Subcutaneous adipose tissue (tissue), 4 donors: ENCODE data around the gene FKBP4. TPM values are rescaled to one million over a fixed set of nuclear protein-coding genes. Genes with fewer than 3 reads are reported as not detected.

Source experiments
- CTCF ChIP-seq: fragments of 450-650 bp; IDR thresholded peaks from one replicate; pipeline ENCODE4 v1.5.1; 2016; ENCODE audit warnings: low read depth, mild to moderate bottlenecking, control low read depth, antibody characterized with exemption, moderate library complexity
- total RNA-seq, 4 donors: library from RNA; depleted of rRNA; stranded (reverse); fragments of >200 nt; gene quantifications; one replicate each; pipeline ENCODE4 v1.1.0, GENCODE V29; 2016

FKBP4 gene
- total RNA-seq, 4 donors from 2014 or later: 17.7 to 36.8 (median 20.9) TPM

- TF ChIP-seq CTCF: no peak
Observed at GRCh38 chr12:2841056-2841650, 46.4 kb downstream of the FKBP4 start.

GRCh38 chr12:2842948-2843347 lies 48.2 kb downstream of the FKBP4 start:
- TF ChIP-seq CTCF: no peak

GRCh38 chr12:2844786-2845185 lies 50.0 kb downstream of the FKBP4 start:
- no peak for TF ChIP-seq CTCF

GRCh38 chr12:2845280-2845679 lies 50.5 kb downstream of the FKBP4 start:
- no peak for TF ChIP-seq CTCF

- no peak for TF ChIP-seq CTCF
Observed at GRCh38 chr12:2851931-2852330, 57.2 kb downstream of the FKBP4 start.

GRCh38 chr12:2853626-2854025 lies 58.9 kb downstream of the FKBP4 start:
- no peak for TF ChIP-seq CTCF

Other genes with a start within 250 kb of the FKBP4 start
- 10 to 100 TPM; 10.9 to 37.7 (median 23.4) TPM for gene ITFG2, start 17.7 kb downstream of the FKBP4 start, total RNA-seq
- 1 to 10 TPM in 2 of 4 donors, under 1 TPM in 2; 0.16 to 1.5 (median 1.0) TPM for gene NRIP2, start 40.1 kb downstream of the FKBP4 start, total RNA-seq
- gene TEX52, start 62.1 kb downstream of the FKBP4 start, total RNA-seq: not detected
- gene FOXM1, start 82.2 kb downstream of the FKBP4 start, total RNA-seq: 1 to 10 TPM in 2 of 4 donors, not detected in 2; 2.6 to 4.4 TPM
- 10 to 100 TPM in 1 of 4 donors, 1 to 10 TPM in 3; 1.1 to 12.4 (median 8.0) TPM for gene RHNO1, start 82.3 kb downstream of the FKBP4 start, total RNA-seq
- 10 to 100 TPM; 16.6 to 22.5 (median 20.6) TPM for gene TULP3, start 95.9 kb downstream of the FKBP4 start, total RNA-seq
- 10 to 100 TPM in 1 of 4 donors, 1 to 10 TPM in 3; 3.7 to 13.4 (median 5.4) TPM for gene TEAD4, start 164.4 kb downstream of the FKBP4 start, total RNA-seq